ENCODE measurements around the gene PLCH1.

PLCH1 gene

GRCh38 chr3:155370198-155370597 is 374.7 kb downstream of the PLCH1 start:
- no peak for DNase-seq (ENCODE audit: insufficient read length, low spot score)
- FAIRE-seq, result no peak
- TF ChIP-seq POLR2A (IDR thresholded peaks at IDR 0.05; ENCODE audit: low read depth, low read length) (no peak), TAF1 (IDR thresholded peaks at IDR 0.05; ENCODE audit: low read depth, low read length) (no peak), POLR2AphosphoS5 (IDR thresholded peaks at IDR 0.05; ENCODE audit: low read depth, low read length) (no peak), SPI1 (IDR thresholded peaks at IDR 0.05; ENCODE audit: low read depth, low read length) (no peak), PAX5 (IDR thresholded peaks at IDR 0.05; ENCODE audit: insufficient read depth, low read length, severe bottlenecking) (no peak), POU2F2 (IDR thresholded peaks at IDR 0.05; ENCODE audit: low read depth, low read length) (no peak)

GRCh38 chr3:155369735-155370134 is 375.1 kb downstream of the PLCH1 start:
- DNase-seq (ENCODE audit: insufficient read length, low spot score) (no peak), FAIRE-seq (no peak)
- TF ChIP-seq TAF1 (IDR thresholded peaks at IDR 0.05; ENCODE audit: low read depth, low read length) (no peak), PAX5 (IDR thresholded peaks at IDR 0.05; ENCODE audit: insufficient read depth, low read length, severe bottlenecking) (no peak), POU2F2 (IDR thresholded peaks at IDR 0.05; ENCODE audit: low read depth, low read length) (no peak), POLR2AphosphoS5 (IDR thresholded peaks at IDR 0.05; ENCODE audit: low read depth, low read length) (no peak), SPI1 (IDR thresholded peaks at IDR 0.05; ENCODE audit: low read depth, low read length) (no peak), POLR2A (IDR thresholded peaks at IDR 0.05; ENCODE audit: low read depth, low read length) (no peak)

- no peak for FAIRE-seq
- DNase-seq (ENCODE audit: insufficient read length, low spot score), result no peak
- TF ChIP-seq POLR2A (IDR thresholded peaks at IDR 0.05; ENCODE audit: low read depth, low read length), result no peak
- no peak for TF ChIP-seq SPI1 (IDR thresholded peaks at IDR 0.05; ENCODE audit: low read depth, low read length)
- TF ChIP-seq POU2F2 (IDR thresholded peaks at IDR 0.05; ENCODE audit: low read depth, low read length), result no peak
- no peak for TF ChIP-seq POLR2AphosphoS5 (IDR thresholded peaks at IDR 0.05; ENCODE audit: low read depth, low read length)
- TF ChIP-seq PAX5 (IDR thresholded peaks at IDR 0.05; ENCODE audit: insufficient read depth, low read length, severe bottlenecking), result no peak
- no peak for TF ChIP-seq TAF1 (IDR thresholded peaks at IDR 0.05; ENCODE audit: low read depth, low read length)
Observed at GRCh38 chr3:155369244-155369643, 375.6 kb downstream of the PLCH1 start.

- TF ChIP-seq POLR2AphosphoS5 (IDR thresholded peaks at IDR 0.05; ENCODE audit: low read depth, low read length) (no peak), TAF1 (IDR thresholded peaks at IDR 0.05; ENCODE audit: low read depth, low read length) (no peak), SPI1 (IDR thresholded peaks at IDR 0.05; ENCODE audit: low read depth, low read length) (no peak), PAX5 (IDR thresholded peaks at IDR 0.05; ENCODE audit: insufficient read depth, low read length, severe bottlenecking) (no peak), POU2F2 (IDR thresholded peaks at IDR 0.05; ENCODE audit: low read depth, low read length) (no peak), POLR2A (IDR thresholded peaks at IDR 0.05; ENCODE audit: low read depth, low read length) (no peak)
- DNase-seq (ENCODE audit: insufficient read length, low spot score) (no peak), FAIRE-seq (no peak)
Observed at GRCh38 chr3:155368786-155369185, 376.1 kb downstream of the PLCH1 start.

GRCh38 chr3:155367506-155367905 is 377.4 kb downstream of the PLCH1 start:
- no peak for DNase-seq (ENCODE audit: insufficient read length, low spot score)
- TF ChIP-seq TAF1 (IDR thresholded peaks at IDR 0.05; ENCODE audit: low read depth, low read length) (no peak), POLR2A (IDR thresholded peaks at IDR 0.05; ENCODE audit: low read depth, low read length) (no peak), POU2F2 (IDR thresholded peaks at IDR 0.05; ENCODE audit: low read depth, low read length) (no peak), PAX5 (IDR thresholded peaks at IDR 0.05; ENCODE audit: insufficient read depth, low read length, severe bottlenecking) (no peak), SPI1 (IDR thresholded peaks at IDR 0.05; ENCODE audit: low read depth, low read length) (no peak), POLR2AphosphoS5 (IDR thresholded peaks at IDR 0.05; ENCODE audit: low read depth, low read length) (no peak)
- FAIRE-seq, result no peak

- no peak for FAIRE-seq
- no peak for DNase-seq (ENCODE audit: insufficient read length, low spot score)
Observed at GRCh38 chr3:155365178-155365783, 379.6 kb downstream of the PLCH1 start.

GRCh38 chr3:155364492-155364891 is 380.4 kb downstream of the PLCH1 start:
- TF ChIP-seq POLR2AphosphoS5 (IDR thresholded peaks at IDR 0.05; ENCODE audit: low read depth, low read length) (no peak), TAF1 (IDR thresholded peaks at IDR 0.05; ENCODE audit: low read depth, low read length) (no peak), SPI1 (IDR thresholded peaks at IDR 0.05; ENCODE audit: low read depth, low read length) (no peak)
- FAIRE-seq, result no peak

More at GRCh38 chr3:155365178-155365783, 379.6 kb downstream of the PLCH1 start:
- TF ChIP-seq SPI1 (IDR thresholded peaks at IDR 0.05; ENCODE audit: low read depth, low read length) (no peak), TAF1 (IDR thresholded peaks at IDR 0.05; ENCODE audit: low read depth, low read length) (no peak), PAX5 (IDR thresholded peaks at IDR 0.05; ENCODE audit: insufficient read depth, low read length, severe bottlenecking) (no peak), POLR2AphosphoS5 (IDR thresholded peaks at IDR 0.05; ENCODE audit: low read depth, low read length) (no peak), POLR2A (IDR thresholded peaks at IDR 0.05; ENCODE audit: low read depth, low read length) (no peak), POU2F2 (IDR thresholded peaks at IDR 0.05; ENCODE audit: low read depth, low read length) (no peak)

GRCh38 chr3:155363690-155364070 is 381.2 kb downstream of the PLCH1 start:
- FAIRE-seq, result no peak
- no peak for DNase-seq (ENCODE audit: insufficient read length, low spot score)
- no peak for TF ChIP-seq POLR2AphosphoS5 (IDR thresholded peaks at IDR 0.05; ENCODE audit: low read depth, low read length)
- TF ChIP-seq SPI1 (IDR thresholded peaks at IDR 0.05; ENCODE audit: low read depth, low read length), result no peak
- no peak for TF ChIP-seq POLR2A (IDR thresholded peaks at IDR 0.05; ENCODE audit: low read depth, low read length)
- TF ChIP-seq PAX5 (IDR thresholded peaks at IDR 0.05; ENCODE audit: insufficient read depth, low read length, severe bottlenecking), result no peak
- no peak for TF ChIP-seq POU2F2 (IDR thresholded peaks at IDR 0.05; ENCODE audit: low read depth, low read length)
- no peak for TF ChIP-seq TAF1 (IDR thresholded peaks at IDR 0.05; ENCODE audit: low read depth, low read length)

More at GRCh38 chr3:155364492-155364891, 380.4 kb downstream of the PLCH1 start:
- no peak for DNase-seq (ENCODE audit: insufficient read length, low spot score)

GRCh38 chr3:155362808-155363689 is 381.8 kb downstream of the PLCH1 start:
- DNase-seq (ENCODE audit: insufficient read length, low spot score), result no peak
- no peak for FAIRE-seq
- TF ChIP-seq TAF1 (IDR thresholded peaks at IDR 0.05; ENCODE audit: low read depth, low read length) (no peak), POLR2AphosphoS5 (IDR thresholded peaks at IDR 0.05; ENCODE audit: low read depth, low read length) (no peak), PAX5 (IDR thresholded peaks at IDR 0.05; ENCODE audit: insufficient read depth, low read length, severe bottlenecking) (no peak), SPI1 (IDR thresholded peaks at IDR 0.05; ENCODE audit: low read depth, low read length) (no peak), POLR2A (IDR thresholded peaks at IDR 0.05; ENCODE audit: low read depth, low read length) (no peak)

All from GM12891 (cell line).